WERI-Rb-1 (cell line): ENCODE results near the gene GRIK3.

ENCODE experiments used
- DNase-seq: peaks from one replicate; pipeline ENCODE4 v3.0.0-alpha.2; 2020
- H3K27ac ChIP-seq: fragments of 250-450 bp; sonication (Bioruptor Pico); 2 replicates; pipeline ENCODE4 v1.5.1; 2020; ENCODE audit warnings: mild to moderate bottlenecking, moderate library complexity
- H3K27me3 ChIP-seq: fragments of 250-450 bp; sonication (Bioruptor Pico); 2 replicates; pipeline ENCODE4 v1.5.1; 2021; ENCODE audit warnings: mild to moderate bottlenecking, low read depth, moderate library complexity; ENCODE audit not compliant: insufficient read depth, severe bottlenecking
- H3K36me3 ChIP-seq: fragments of 250-450 bp; sonication (Bioruptor Pico); 2 replicates; pipeline ENCODE4 v1.5.1; 2020; ENCODE audit warnings: mild to moderate bottlenecking, moderate library complexity
- H3K4me3 ChIP-seq: 2 replicates; pipeline ENCODE4 v1.5.1; 2011; ENCODE audit warnings: low read depth, mild to moderate bottlenecking, control low read depth, low read length
- H3K9me3 ChIP-seq: fragments of 250-450 bp; sonication (Bioruptor Pico); 2 replicates; pipeline ENCODE4 v1.5.1; 2021; ENCODE audit warnings: mild to moderate bottlenecking, moderate library complexity; ENCODE audit not compliant: severe bottlenecking
- TF ChIP-seq, protein P1 (sequence below): IDR thresholded peaks from 2 replicates; pipeline ENCODE4 v1.5.1; 2011; ENCODE audit warnings: low read depth, mild to moderate bottlenecking, control low read depth, inconsistent platforms, low read length

GRIK3 gene

DNA sequence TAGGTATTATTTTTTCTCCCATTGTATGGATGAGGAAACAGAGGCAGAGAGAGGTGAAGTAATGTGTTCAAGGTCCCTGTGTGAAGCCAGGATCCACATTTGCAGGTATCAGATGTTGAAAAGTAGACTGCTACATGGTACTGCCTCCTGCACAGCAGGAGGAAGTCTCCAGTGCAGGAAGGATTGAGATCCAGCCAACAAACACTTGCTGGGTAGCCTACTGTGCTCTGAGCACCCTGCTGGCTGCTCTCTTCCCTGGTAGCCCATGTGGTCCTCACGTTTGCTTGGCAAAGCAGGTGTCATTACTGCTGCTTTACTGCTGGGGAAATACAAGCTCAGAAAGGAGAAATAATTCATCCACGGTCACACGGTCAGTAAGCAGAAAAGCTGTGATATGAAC, 21.3 kb upstream of the GRIK3 start:
- H3K27me3 ChIP-seq = no peaks in the 10 kb centered on the region
- no peak for DNase-seq
- TF ChIP-seq, protein P1, sequence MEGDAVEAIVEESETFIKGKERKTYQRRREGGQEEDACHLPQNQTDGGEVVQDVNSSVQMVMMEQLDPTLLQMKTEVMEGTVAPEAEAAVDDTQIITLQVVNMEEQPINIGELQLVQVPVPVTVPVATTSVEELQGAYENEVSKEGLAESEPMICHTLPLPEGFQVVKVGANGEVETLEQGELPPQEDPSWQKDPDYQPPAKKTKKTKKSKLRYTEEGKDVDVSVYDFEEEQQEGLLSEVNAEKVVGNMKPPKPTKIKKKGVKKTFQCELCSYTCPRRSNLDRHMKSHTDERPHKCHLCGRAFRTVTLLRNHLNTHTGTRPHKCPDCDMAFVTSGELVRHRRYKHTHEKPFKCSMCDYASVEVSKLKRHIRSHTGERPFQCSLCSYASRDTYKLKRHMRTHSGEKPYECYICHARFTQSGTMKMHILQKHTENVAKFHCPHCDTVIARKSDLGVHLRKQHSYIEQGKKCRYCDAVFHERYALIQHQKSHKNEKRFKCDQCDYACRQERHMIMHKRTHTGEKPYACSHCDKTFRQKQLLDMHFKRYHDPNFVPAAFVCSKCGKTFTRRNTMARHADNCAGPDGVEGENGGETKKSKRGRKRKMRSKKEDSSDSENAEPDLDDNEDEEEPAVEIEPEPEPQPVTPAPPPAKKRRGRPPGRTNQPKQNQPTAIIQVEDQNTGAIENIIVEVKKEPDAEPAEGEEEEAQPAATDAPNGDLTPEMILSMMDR = no peak
- no peaks in the 10 kb centered on the region for H3K36me3 ChIP-seq
- H3K4me3 ChIP-seq = no peak overlapping the region
- H3K9me3 ChIP-seq = no peaks in the 10 kb centered on the region
- H3K27ac ChIP-seq = no peak overlapping the region

DNA sequence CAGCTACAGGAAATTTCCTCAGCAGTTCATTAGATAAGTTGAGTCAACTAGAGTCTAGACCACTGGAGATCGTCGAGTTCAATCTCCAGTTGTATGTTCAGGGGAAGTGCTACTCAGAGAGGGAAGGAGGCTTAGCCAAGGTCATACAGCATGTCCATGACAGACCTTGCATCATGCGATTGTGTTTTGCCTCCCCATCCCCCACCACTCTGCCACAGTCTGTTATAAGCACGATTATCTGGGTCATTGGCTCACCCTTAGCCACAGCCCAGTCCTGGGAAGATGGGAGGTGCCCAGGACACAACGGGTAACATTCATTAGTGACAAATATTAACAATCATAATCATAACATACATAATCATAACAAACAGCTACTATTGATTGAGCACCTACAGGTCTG, 18.9 kb upstream of the GRIK3 start:
- no peaks in the 10 kb centered on the region for H3K27me3 ChIP-seq
- H3K36me3 ChIP-seq = no peaks in the 10 kb centered on the region
- no peak overlapping the region for H3K27ac ChIP-seq

DNA sequence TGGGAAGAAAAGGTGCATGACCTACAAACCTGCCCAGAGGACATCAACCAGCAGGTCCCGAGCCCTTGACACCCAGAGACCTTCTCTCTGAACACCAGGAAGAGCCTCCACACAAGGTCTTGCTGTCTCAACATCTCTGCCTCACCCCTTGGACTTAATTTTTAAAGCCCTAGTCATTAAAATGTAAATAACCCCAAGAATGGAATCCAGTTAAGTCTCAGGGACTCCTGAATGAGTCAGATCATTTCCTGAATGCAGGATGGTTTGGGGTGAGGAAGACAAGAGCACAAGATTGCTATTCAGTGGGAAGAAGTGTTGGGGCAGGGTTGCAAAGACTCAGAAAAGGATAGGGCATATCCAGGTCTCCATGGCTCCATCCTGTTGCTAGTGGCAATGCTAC, 17.8 kb upstream of the GRIK3 start:
- DNase-seq = no peak
- H3K9me3 ChIP-seq = no peaks in the 10 kb centered on the region
- no peaks in the 10 kb centered on the region for H3K27me3 ChIP-seq
- no peak overlapping the region for H3K4me3 ChIP-seq
- H3K27ac ChIP-seq = no peak overlapping the region
- TF ChIP-seq, protein P1 = no peak
- H3K36me3 ChIP-seq = no peaks in the 10 kb centered on the region

More for the DNA sequence above, 18.9 kb upstream of the GRIK3 start:
- Histone ChIP-seq H3K4me3 (no peak overlapping the region), H3K9me3 (no peaks in the 10 kb centered on the region)
- peak; percentile 73 for DNase-seq
- TF ChIP-seq, protein P1 = no peak

DNA sequence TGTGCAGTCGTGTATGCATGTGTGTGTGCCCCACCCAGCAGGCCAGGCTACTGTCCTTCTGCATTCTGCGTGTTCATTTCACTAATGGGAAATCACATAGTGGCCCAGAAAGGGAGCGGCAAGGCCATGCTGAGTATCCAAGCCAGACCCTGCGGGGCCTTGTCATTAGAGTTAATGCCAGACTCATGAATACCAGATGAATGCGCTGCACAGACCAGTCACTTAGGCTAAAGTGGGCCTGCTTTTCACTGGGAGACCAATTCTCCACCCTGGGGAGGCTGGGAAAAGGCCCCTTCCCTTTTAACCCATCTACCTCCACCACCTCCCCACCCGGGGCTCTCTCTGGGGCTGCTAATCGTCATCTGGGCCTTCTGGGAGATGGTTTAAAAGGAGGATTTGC, 17.0 kb upstream of the GRIK3 start:
- no peak for DNase-seq
- H3K27ac ChIP-seq = no peak overlapping the region
- H3K36me3 ChIP-seq = no peaks in the 10 kb centered on the region
- no peak overlapping the region for H3K4me3 ChIP-seq
- TF ChIP-seq, protein P1 = no peak
- H3K9me3 ChIP-seq = no peaks in the 10 kb centered on the region
- no peaks in the 10 kb centered on the region for H3K27me3 ChIP-seq

DNA sequence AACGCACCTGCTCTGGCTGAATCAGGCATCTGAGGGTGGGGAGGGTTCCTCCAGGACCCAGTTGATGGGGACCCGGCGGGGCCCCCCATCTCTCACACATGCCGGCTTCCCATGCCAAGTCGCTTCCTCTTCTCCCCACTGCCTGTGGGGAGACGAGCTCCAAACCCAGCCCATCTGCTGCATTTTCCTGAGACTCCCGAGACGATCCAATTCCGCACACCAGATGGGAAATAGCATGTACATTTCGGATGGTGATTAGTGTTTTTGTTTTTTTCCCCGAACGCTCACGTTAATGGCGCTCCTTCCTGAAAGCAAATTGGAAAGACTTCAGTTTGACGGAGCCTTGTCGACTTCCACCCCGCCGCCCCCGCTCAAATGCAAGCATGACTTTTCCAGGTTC, 13.2 kb upstream of the GRIK3 start:
- H3K27me3 ChIP-seq = no peaks in the 10 kb centered on the region
- no peak overlapping the region for H3K27ac ChIP-seq
- H3K9me3 ChIP-seq = no peaks in the 10 kb centered on the region
- TF ChIP-seq, protein P1 = no peak
- no peak overlapping the region for H3K4me3 ChIP-seq
- no peak for DNase-seq
- no peaks in the 10 kb centered on the region for H3K36me3 ChIP-seq

DNA sequence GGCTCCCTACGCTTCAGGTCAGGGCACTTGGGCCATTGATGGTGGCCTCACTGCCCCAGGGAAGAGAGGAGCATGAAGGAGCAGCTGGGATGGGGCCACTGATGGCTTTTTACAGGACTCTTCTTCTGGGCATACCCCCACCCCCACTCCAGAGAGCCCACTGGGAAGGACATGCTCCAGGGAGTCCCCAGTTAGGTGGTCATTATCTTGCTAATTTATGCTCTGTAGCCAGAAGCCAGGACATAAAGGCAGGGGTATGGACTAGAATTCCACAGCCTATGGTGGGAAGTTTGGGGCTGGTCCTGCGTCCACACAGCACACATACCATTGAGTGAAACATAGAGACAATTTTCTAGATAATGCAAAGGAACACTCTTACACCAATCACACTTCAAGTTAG, 8.8 kb upstream of the GRIK3 start:
- H3K9me3 ChIP-seq = no peaks in the 10 kb centered on the region
- no peaks in the 10 kb centered on the region for H3K36me3 ChIP-seq
- TF ChIP-seq, protein P1 = no peak
- H3K4me3 ChIP-seq = no peak overlapping the region
- H3K27me3 ChIP-seq = no peaks in the 10 kb centered on the region
- no peak overlapping the region for H3K27ac ChIP-seq
- DNase-seq = no peak
